ENCODE results near the gene SPTLC2.
A peak's percentile ranks its signal among the peaks of the same experiment; 100 is the strongest.

Gene SPTLC2

GRCh38 chr14:77498984-77499527 lies 117.4 kb downstream of the SPTLC2 start:
- no peak for DNase-seq

- peak; percentile 27 for DNase-seq
These were observed 118.1 kb downstream of the SPTLC2 start, which contains the start of gene ISM2 for GRCh38 chr14:77498120-77498979. Gene ISM2 (minus strand): TSS chr14:77498816. CDS start chr14:77498793, 23 bp downstream.

- no peak for DNase-seq
These were observed 121.1 kb downstream of the SPTLC2 start for GRCh38 chr14:77495334-77495733.

- no peak for DNase-seq
These were observed 125.4 kb downstream of the SPTLC2 start for GRCh38 chr14:77491056-77491455.

- DNase-seq = no peak
These were observed 126.0 kb downstream of the SPTLC2 start for GRCh38 chr14:77490347-77490986.

- no peak for DNase-seq
These were observed 127.4 kb downstream of the SPTLC2 start for GRCh38 chr14:77489041-77489440.

GRCh38 chr14:77488558-77488957 lies 127.9 kb downstream of the SPTLC2 start:
- DNase-seq = no peak

- DNase-seq = no peak
These were observed 130.3 kb downstream of the SPTLC2 start for GRCh38 chr14:77485901-77486678.

GRCh38 chr14:77485256-77485655 lies 131.2 kb downstream of the SPTLC2 start:
- no peak for DNase-seq

- no peak for DNase-seq
These were observed 134.0 kb downstream of the SPTLC2 start for GRCh38 chr14:77482422-77482821.

GRCh38 chr14:77478796-77479195 lies 137.6 kb downstream of the SPTLC2 start:
- DNase-seq = no peak

GRCh38 chr14:77478029-77478428 lies 138.4 kb downstream of the SPTLC2 start:
- no peak for DNase-seq

- DNase-seq = no peak
These were observed 140.9 kb downstream of the SPTLC2 start for GRCh38 chr14:77475432-77476115.

GRCh38 chr14:77474479-77475177 lies 141.8 kb downstream of the SPTLC2 start:
- DNase-seq = no peak

GRCh38 chr14:77473921-77474320 lies 142.5 kb downstream of the SPTLC2 start:
- no peak for DNase-seq

GRCh38 chr14:77470224-77470870 lies 146.1 kb downstream of the SPTLC2 start:
- no peak for DNase-seq

GRCh38 chr14:77469539-77469938 lies 146.9 kb downstream of the SPTLC2 start:
- no peak for DNase-seq

- no peak for DNase-seq
These were observed 147.4 kb downstream of the SPTLC2 start for GRCh38 chr14:77469067-77469505.

- DNase-seq = no peak
These were observed 148.6 kb downstream of the SPTLC2 start for GRCh38 chr14:77467801-77468200.

GRCh38 chr14:77459072-77459723 lies 157.2 kb downstream of the SPTLC2 start:
- peak; percentile 66 for DNase-seq
